Cortex of kidney (tissue), 1 donor: Measurements from ENCODE around the gene ADCY1.
"Not testable (repeated sequence)": the region's sequence is repeated elsewhere in the genome, so short reads cannot be mapped to it uniquely, and the experiment has no call there.

ENCODE experiments used
- DNase-seq: peaks from one replicate; lab custom pipeline; 2025; lab: John Stamatoyannopoulos, UW

ADCY1 gene

GRCh38 chr7:45573661-45574415 is at the start of gene ADCY1:
ADCY1 (plus strand) TSS chr7:45574368; CDS start chr7:45574544, 176 bp downstream.
- no peak for DNase-seq

- no peak for DNase-seq
Observed at GRCh38 chr7:45524445-45524844, 49.7 kb upstream of the ADCY1 start.

GRCh38 chr7:45525057-45525456 is 49.1 kb upstream of the ADCY1 start:
- DNase-seq, result no peak

GRCh38 chr7:45543473-45543872 is 30.7 kb upstream of the ADCY1 start:
- no peak for DNase-seq

GRCh38 chr7:45545105-45545710 is 29.0 kb upstream of the ADCY1 start:
- not testable (repeated sequence) for DNase-seq

- not testable (repeated sequence) for DNase-seq
Observed at GRCh38 chr7:45548917-45549316, 25.3 kb upstream of the ADCY1 start.

- DNase-seq, result no peak
Observed at GRCh38 chr7:45563401-45563800, 10.8 kb upstream of the ADCY1 start.

GRCh38 chr7:45563941-45564461 is 10.2 kb upstream of the ADCY1 start:
- no peak for DNase-seq

GRCh38 chr7:45564485-45564884 is 9.7 kb upstream of the ADCY1 start:
- no peak for DNase-seq

- DNase-seq, result no peak
Observed at GRCh38 chr7:45564886-45565455, 9.2 kb upstream of the ADCY1 start.

- no peak for DNase-seq
Observed at GRCh38 chr7:45566386-45566785, 7.8 kb upstream of the ADCY1 start.

GRCh38 chr7:45566961-45567360 is 7.2 kb upstream of the ADCY1 start:
- DNase-seq, result no peak

- no peak for DNase-seq
Observed at GRCh38 chr7:45567713-45568112, 6.5 kb upstream of the ADCY1 start.

- DNase-seq, result no peak
Observed at GRCh38 chr7:45568536-45569289, 5.5 kb upstream of the ADCY1 start.

- DNase-seq, result no peak
Observed at GRCh38 chr7:45569290-45569685, 4.9 kb upstream of the ADCY1 start.

GRCh38 chr7:45570797-45571196 is 3.4 kb upstream of the ADCY1 start:
- no peak for DNase-seq

GRCh38 chr7:45573204-45573603 is 964 bp upstream of the ADCY1 start:
- DNase-seq, result no peak

GRCh38 chr7:45574416-45574668 is 174 bp downstream of the ADCY1 start:
- no peak for DNase-seq

- no peak for DNase-seq
Observed at GRCh38 chr7:45574669-45575500, 717 bp downstream of the ADCY1 start.

- no peak for DNase-seq
Observed at GRCh38 chr7:45575501-45576248, 1.5 kb downstream of the ADCY1 start.
